IMR-90 (cell line): ENCODE data around the gene PACS1. TPM values are rescaled to one million over a fixed set of nuclear protein-coding genes. Genes with fewer than 3 reads are reported as not detected.

Experiments
- ATAC-seq: fragments of 200-7000 bp; cut with Tn5 transposase; 2 replicates; pipeline ENCODE4 v1.9.1; 2020; ENCODE audit warnings: low read depth, mild to moderate bottlenecking, moderate library complexity
- BruUV-seq: library from RNA; stranded (reverse); fragments of 400-500 nt; replicated peaks from 2 replicates; lab custom pipeline; 2021; lab: Mats Ljungman, UMichigan
- CTCF ChIA-PET: fragments of 300-600 bp; formaldehyde crosslinking; extraction: SDS; loops from one replicate; lab custom pipeline; 2021; ENCODE audit warnings: antibody characterized with exemption; lab: Yijun Ruan, JAX
- POLR2A ChIA-PET: fragments of 300-600 bp; sonication (Branson Sonifier 250); formaldehyde crosslinking; loops from one replicate; lab custom pipeline; 2022; ENCODE audit warnings: antibody characterized with exemption; ENCODE audit not compliant: unreplicated experiment; lab: Charles Lee
- DNase-seq: peaks from one replicate; pipeline ENCODE4 v3.0.0; 2013
- H2AFZ ChIP-seq: replicated peaks from 2 replicates; pipeline ENCODE3; 2013; ENCODE audit warnings: low read length, mild to moderate bottlenecking; ENCODE audit not compliant: poor library complexity
- H2AK5ac ChIP-seq: 2 replicates; pipeline ENCODE4 v1.6.1; 2013; ENCODE audit warnings: low read depth, low read length, inconsistent platforms
- H2AK9ac ChIP-seq: replicated peaks from 2 replicates; pipeline ENCODE3; 2013; ENCODE audit warnings: mild to moderate bottlenecking, low read depth, low read length, moderate library complexity; ENCODE audit not compliant: poor library complexity
- H2BK120ac ChIP-seq: 2 replicates; pipeline ENCODE4 v1.6.1; 2013; ENCODE audit warnings: low read depth, low read length, inconsistent platforms
- H2BK15ac ChIP-seq: 3 replicates; pipeline ENCODE4 v1.6.1; 2013; ENCODE audit warnings: low read depth, low read length, inconsistent platforms
- H2BK20ac ChIP-seq: 2 replicates; pipeline ENCODE4 v1.6.1; 2013; ENCODE audit warnings: low read depth, mild to moderate bottlenecking, inconsistent platforms, low read length, moderate library complexity
- H2BK5ac ChIP-seq: 2 replicates; pipeline ENCODE4 v1.6.1; 2013; ENCODE audit warnings: mild to moderate bottlenecking, low read depth, low read length, inconsistent platforms; ENCODE audit not compliant: poor library complexity, severe bottlenecking
- H3K14ac ChIP-seq: replicated peaks from 2 replicates; pipeline ENCODE4 v1.6.1; 2013; ENCODE audit warnings: low read depth, low read length, inconsistent platforms
- H3K18ac ChIP-seq: 2 replicates; pipeline ENCODE4 v1.6.1; 2013; ENCODE audit warnings: low read depth, low read length, control low read depth
- H3K23ac ChIP-seq: 2 replicates; pipeline ENCODE4 v1.6.1; 2013; ENCODE audit warnings: low read depth, low read length, inconsistent platforms
- H3K27ac ChIP-seq: 2 replicates; pipeline ENCODE4 v1.5.1; 2013; ENCODE audit warnings: mild to moderate bottlenecking, control low read depth, low read length; ENCODE audit not compliant: insufficient read depth
- H3K27me3 ChIP-seq: 2 replicates; pipeline ENCODE4 v1.6.1; 2013; ENCODE audit warnings: low read length; ENCODE audit not compliant: control insufficient read depth, insufficient read depth
- H3K36me3 ChIP-seq: 2 replicates; pipeline ENCODE4 v1.6.1; 2013; ENCODE audit warnings: low read length, mixed read lengths; ENCODE audit not compliant: control insufficient read depth, insufficient read depth
- H3K4ac ChIP-seq: 2 replicates; pipeline ENCODE4 v1.6.1; 2013; ENCODE audit warnings: low read depth, low read length, inconsistent platforms
- H3K4me1 ChIP-seq: 2 replicates; pipeline ENCODE4 v1.6.1; 2013; ENCODE audit warnings: low read length, mixed read lengths; ENCODE audit not compliant: control insufficient read depth, insufficient read depth
- H3K4me2 ChIP-seq: 2 replicates; pipeline ENCODE4 v1.6.1; 2013; ENCODE audit warnings: low read depth, mild to moderate bottlenecking, control low read depth, low read length, moderate library complexity
- H3K4me3 ChIP-seq: 2 replicates; pipeline ENCODE4 v1.5.1; 2013; ENCODE audit warnings: low read depth, mild to moderate bottlenecking, control low read depth, low read length, moderate library complexity; ENCODE audit not compliant: insufficient read depth
- H3K56ac ChIP-seq: 2 replicates; pipeline ENCODE4 v1.6.1; 2013; ENCODE audit warnings: low read length, inconsistent platforms; ENCODE audit not compliant: insufficient read depth; ENCODE audit errors: extremely low read depth
- H3K79me1 ChIP-seq, 2 experiments: 2 replicates each; pipeline ENCODE4 v1.6.1; 2013; ENCODE audit warnings: low read length in 2 of 2, inconsistent platforms in 1 of 2, low read depth in 1 of 2
- H3K9ac ChIP-seq: 2 replicates; pipeline ENCODE4 v1.6.1; 2013; ENCODE audit warnings: low read depth, low read length, control low read depth
- H3K9me1 ChIP-seq: 2 replicates; pipeline ENCODE4 v1.6.1; 2013; ENCODE audit warnings: low read length, inconsistent platforms; ENCODE audit not compliant: insufficient read depth
- H3K9me3 ChIP-seq: 2 replicates; pipeline ENCODE4 v1.6.1; 2013; ENCODE audit warnings: low read length; ENCODE audit not compliant: control insufficient read depth, insufficient read depth
- H4K20me1 ChIP-seq: 2 replicates; pipeline ENCODE4 v1.6.1; 2013; ENCODE audit warnings: low read length, inconsistent platforms; ENCODE audit not compliant: insufficient read depth
- H4K5ac ChIP-seq: 2 replicates; pipeline ENCODE4 v1.6.1; 2013; ENCODE audit warnings: mild to moderate bottlenecking, low read depth, low read length, control low read depth
- H4K8ac ChIP-seq, 2 experiments: 2 replicates each; pipeline ENCODE4 v1.6.1; 2013; ENCODE audit warnings: low read depth in 2 of 2, low read length in 2 of 2, control low read depth in 1 of 2, inconsistent platforms in 1 of 2
- H4K91ac ChIP-seq: 2 replicates; pipeline ENCODE4 v1.6.1; 2013; ENCODE audit warnings: low read depth, low read length, inconsistent platforms; ENCODE audit not compliant: insufficient read depth
- BHLHE40 ChIP-seq: fragments of 150-350 bp; IDR thresholded peaks from 2 replicates; pipeline ENCODE4 v1.6.1; 2016; ENCODE audit warnings: mild to moderate bottlenecking, low read depth, low read length
- CEBPB ChIP-seq: IDR thresholded peaks from 2 replicates; pipeline ENCODE4 v1.6.1; 2012; ENCODE audit warnings: low read depth, low read length, improper control_type of control experiment
- CHD1 ChIP-seq: IDR thresholded peaks from 2 replicates; pipeline ENCODE4 v1.6.1; 2012; ENCODE audit warnings: low read depth, low read length, improper control_type of control experiment
- FOS ChIP-seq: fragments of 150-350 bp; IDR thresholded peaks from 2 replicates; pipeline ENCODE4 v1.6.1; 2016; ENCODE audit warnings: low read depth, low read length
- MAFK ChIP-seq: IDR thresholded peaks from 2 replicates; pipeline ENCODE4 v1.6.1; 2012; ENCODE audit warnings: low read depth, low read length, improper control_type of control experiment
- MAZ ChIP-seq: IDR thresholded peaks from 2 replicates; pipeline ENCODE4 v1.6.1; 2012; ENCODE audit warnings: low read depth, mild to moderate bottlenecking, low read length, improper control_type of control experiment, moderate library complexity, borderline replicate concordance
- NFE2L2 ChIP-seq: fragments of 150-350 bp; IDR thresholded peaks from 2 replicates; pipeline ENCODE4 v1.6.1; 2016; ENCODE audit warnings: low read depth, mild to moderate bottlenecking, low read length
- RCOR1 ChIP-seq: IDR thresholded peaks from 2 replicates; pipeline ENCODE4 v1.6.1; 2012; ENCODE audit warnings: mild to moderate bottlenecking, low read length, improper control_type of control experiment; ENCODE audit not compliant: insufficient replicate concordance
- RFX5 ChIP-seq: IDR thresholded peaks from 2 replicates; pipeline ENCODE4 v1.8.0; 2012; ENCODE audit warnings: low read depth, mild to moderate bottlenecking, low read length, moderate library complexity
- SMC3 ChIP-seq: fragments of 150-350 bp; IDR thresholded peaks from 2 replicates; pipeline ENCODE4 v1.6.1; 2016; ENCODE audit warnings: low read depth, mild to moderate bottlenecking, antibody characterized with exemption, low read length, moderate library complexity
- USF2 ChIP-seq: fragments of 150-350 bp; IDR thresholded peaks from 2 replicates; pipeline ENCODE4 v1.6.1; 2017; ENCODE audit warnings: mild to moderate bottlenecking, antibody characterized with exemption, low read length, low read depth
- WGBS, 2 experiments: methylation state at CpG; one replicate each; pipeline versions ENCODE4 v1.1.5 to v1.1.7; 2013; ENCODE audit warnings: missing lambda C conversion rate in 2 of 2; ENCODE audit not compliant: insufficient read length in 1 of 2; ENCODE audit errors: extremely low coverage in 2 of 2; 5-methylcytosine and 5-hydroxymethylcytosine counted together
- dilution Hi-C: fragments of 300-500 bp; cut with HindIII; formaldehyde crosslinking; loops from one replicate; pipeline ENCODE4 v1.14.3; 2018; ENCODE audit warnings: low sequenced_read_pairs; ENCODE audit not compliant: unreplicated experiment
- in situ Hi-C: fragments of 300-500 bp; cut with MboI; formaldehyde crosslinking; loops from 3 replicates; pipeline ENCODE4 v1.14.3; 2019; ENCODE audit warnings: low sequenced_read_pairs, inconsistent platforms, mixed read lengths
- intact Hi-C: fragments of 100-400 bp; cut with micrococcal nuclease; formaldehyde crosslinking; loops from 2 replicates; pipeline ENCODE4 v1.10.0; 2022
- polyA plus RNA-seq, 3 experiments: library from polyadenylated mRNA; depleted of rRNA; stranded (reverse); fragments of >200 nt; gene quantifications; 2 replicates each; pipeline ENCODE4 v1.2.3, GENCODE V29; 2012; ENCODE audit warnings: low replicate concordance in 1 of 3
- total RNA-seq: library from RNA; depleted of rRNA; stranded (reverse); fragments of >200 nt; gene quantifications from 2 replicates; pipeline ENCODE4 v1.2.3, GENCODE V29; 2012
- TF ChIP-seq, protein P1 (sequence below): conservative IDR thresholded peaks from 2 replicates; pipeline ENCODE4 v1.5.1; 2012; ENCODE audit warnings: mild to moderate bottlenecking, low read depth, low read length, improper control_type of control experiment

PACS1 gene
- total and polyA plus RNA-seq, 2 of the 4 experiments (the other 2 are of a cell fraction): 7.3 to 32.0 TPM

- H2BK15ac ChIP-seq: no peak overlapping the region
- no peak overlapping the region for H2BK120ac ChIP-seq
- H3K14ac ChIP-seq: no peak overlapping the region
- no peak overlapping the region for H3K4me3 ChIP-seq
- no peak overlapping the region for H4K5ac ChIP-seq
- H2AK9ac ChIP-seq: peak overlapping the region; percentile 28
- no peak for DNase-seq
- no CpG with 5 or more reads among the region's 6 CpGs for WGBS, 2 experiments
- H3K27ac ChIP-seq: no peak overlapping the region
- H4K20me1 ChIP-seq: peaks cover 35% of the 10 kb centered on the region
- H3K4ac ChIP-seq: no peak overlapping the region
- intact Hi-C loops (no loop called here), dilution Hi-C loops (no loop called here), in situ Hi-C loops (no loop called here)
- no TSS peak for BruUV-seq
- peaks cover 3 to 20% of the 10 kb centered on the region in 2 experiments; a peak in 3 of 4 replicates for H3K79me1 ChIP-seq
- H3K9me3 ChIP-seq: no peaks in the 10 kb centered on the region
- ChIA-PET CTCF (no interaction called here), POLR2A (interaction anchor here (0.8 kb wide), 1 partner anchor 8 kb away, joined by 3 read pairs; the partner anchor contains the start of gene YIF1A)
- H3K27me3 ChIP-seq: no peaks in the 10 kb centered on the region; the same call in 1 of the 2 replicates
- peaks cover 6% of the 10 kb centered on the region; the same call in 1 of the 2 replicates for H3K9me1 ChIP-seq
- no peak overlapping the region for H3K56ac ChIP-seq
- H2BK5ac ChIP-seq: no peak overlapping the region
- peaks cover 17% of the 10 kb centered on the region; the same call in 1 of the 2 replicates for H3K36me3 ChIP-seq
- no peak overlapping the region for H3K18ac ChIP-seq
- H4K8ac ChIP-seq: no peak overlapping the region
- H4K91ac ChIP-seq: no peak overlapping the region
- no peak overlapping the region for H3K9ac ChIP-seq
- H3K4me2 ChIP-seq: no peak overlapping the region
- H3K23ac ChIP-seq: 0 out of 2 replicates have a peak overlapping the region, but pooled peaks have one; percentile 17
- ATAC-seq: no peak
- peaks cover 5% of the 10 kb centered on the region; the same call in 1 of the 2 replicates for H3K4me1 ChIP-seq
- TF ChIP-seq MAZ: no peak
- TF ChIP-seq, protein P1, sequence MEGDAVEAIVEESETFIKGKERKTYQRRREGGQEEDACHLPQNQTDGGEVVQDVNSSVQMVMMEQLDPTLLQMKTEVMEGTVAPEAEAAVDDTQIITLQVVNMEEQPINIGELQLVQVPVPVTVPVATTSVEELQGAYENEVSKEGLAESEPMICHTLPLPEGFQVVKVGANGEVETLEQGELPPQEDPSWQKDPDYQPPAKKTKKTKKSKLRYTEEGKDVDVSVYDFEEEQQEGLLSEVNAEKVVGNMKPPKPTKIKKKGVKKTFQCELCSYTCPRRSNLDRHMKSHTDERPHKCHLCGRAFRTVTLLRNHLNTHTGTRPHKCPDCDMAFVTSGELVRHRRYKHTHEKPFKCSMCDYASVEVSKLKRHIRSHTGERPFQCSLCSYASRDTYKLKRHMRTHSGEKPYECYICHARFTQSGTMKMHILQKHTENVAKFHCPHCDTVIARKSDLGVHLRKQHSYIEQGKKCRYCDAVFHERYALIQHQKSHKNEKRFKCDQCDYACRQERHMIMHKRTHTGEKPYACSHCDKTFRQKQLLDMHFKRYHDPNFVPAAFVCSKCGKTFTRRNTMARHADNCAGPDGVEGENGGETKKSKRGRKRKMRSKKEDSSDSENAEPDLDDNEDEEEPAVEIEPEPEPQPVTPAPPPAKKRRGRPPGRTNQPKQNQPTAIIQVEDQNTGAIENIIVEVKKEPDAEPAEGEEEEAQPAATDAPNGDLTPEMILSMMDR: no peak
- no peak for TF ChIP-seq CHD1
- no peak for TF ChIP-seq RCOR1
- no peak for TF ChIP-seq CEBPB
- TF ChIP-seq NFE2L2: no peak
- TF ChIP-seq RFX5: no peak
- no peak for TF ChIP-seq FOS
- TF ChIP-seq SMC3: no peak
- no peak for TF ChIP-seq USF2
- TF ChIP-seq MAFK: no peak
- TF ChIP-seq BHLHE40: no peak
- peak overlapping the region; percentile 63 for H2AFZ ChIP-seq
- H2BK20ac ChIP-seq: no peak overlapping the region
- H2AK5ac ChIP-seq: no peak overlapping the region
These were observed 210.9 kb downstream of the PACS1 start for GRCh38 chr11:66281001-66281400.
